HepG2 (cell line): ENCODE results near the gene FUT6. TPM values are rescaled to one million over a fixed set of nuclear protein-coding genes. Genes with fewer than 3 reads are reported as not detected.

ENCODE experiments used
- EED ChIP-seq: sonication (generic); formaldehyde crosslinking; IDR thresholded peaks from 2 replicates; pipeline ENCODE4 v1.5.0; 2020; ENCODE audit warnings: mild to moderate bottlenecking, missing genetic modification reagents
- ESRRA ChIP-seq: sonication (generic); formaldehyde crosslinking; IDR thresholded peaks from 2 replicates; pipeline ENCODE4 v1.5.1; 2020; ENCODE audit warnings: mild to moderate bottlenecking, low read depth, missing genetic modification reagents
- HNRNPK ChIP-seq: fragments of 200-400 bp; formaldehyde crosslinking; IDR thresholded peaks from 2 replicates; pipeline ENCODE4 v1.6.1; 2018; ENCODE audit warnings: low read length, low read depth, moderate library complexity, mild to moderate bottlenecking; ENCODE audit not compliant: poor library complexity, severe bottlenecking
- KDM3A ChIP-seq: IDR thresholded peaks from 2 replicates; pipeline ENCODE4 v1.6.1; 2018; ENCODE audit warnings: low read depth, missing compliant biosample characterization
- MAFF ChIP-seq: IDR thresholded peaks from 2 replicates; pipeline ENCODE4 v1.6.1; 2011; ENCODE audit warnings: low read depth, low read length, improper control_type of control experiment
- MED8 ChIP-seq: sonication (generic); formaldehyde crosslinking; IDR thresholded peaks from 2 replicates; pipeline ENCODE4 v1.8.1; 2023; ENCODE audit warnings: mild to moderate bottlenecking, missing genetic modification reagents; ENCODE audit not compliant: insufficient replicate concordance
- NONO ChIP-seq, 2 experiments: fragments of 450-650 bp in 1 of 2; sonication (generic) in 1 of 2; formaldehyde crosslinking in 1 of 2; IDR thresholded peaks in 1 of 2; conservative IDR thresholded peaks in 1 of 2; 2 replicates each; pipeline versions ENCODE4 v1.6.1 to v1.8.0; 2017 to 2022; ENCODE audit warnings: mild to moderate bottlenecking in 1 of 2, missing genetic modification reagents in 1 of 2, moderate library complexity in 1 of 2
- PLRG1 ChIP-seq: fragments of 450-650 bp; conservative IDR thresholded peaks from 2 replicates; pipeline ENCODE4 v1.6.1; 2016
- POLR2AphosphoS5 ChIP-seq: IDR thresholded peaks from 2 replicates; pipeline ENCODE4 v1.6.1; 2012; ENCODE audit warnings: low read depth, low read length
- PRDM4 ChIP-seq: sonication (generic); formaldehyde crosslinking; IDR thresholded peaks from 2 replicates; pipeline ENCODE4 v1.9.0; 2021; ENCODE audit warnings: missing genetic modification reagents, borderline replicate concordance
- REST ChIP-seq, 2 experiments: IDR thresholded peaks; 2 replicates each; pipeline ENCODE4 v1.6.1; 2011 to 2012; ENCODE audit warnings: low read length in 2 of 2, borderline replicate concordance in 1 of 2, low read depth in 1 of 2, mild to moderate bottlenecking in 1 of 2, moderate library complexity in 1 of 2
- TCF12 ChIP-seq, 2 experiments: fragments of 450-650 bp in 1 of 2; sonication (generic) in 1 of 2; formaldehyde crosslinking in 1 of 2; IDR thresholded peaks; 2 replicates each; pipeline versions ENCODE4 v1.6.1 to v1.8.0; 2017 to 2022; ENCODE audit warnings: antibody characterized with exemption in 1 of 2, mild to moderate bottlenecking in 1 of 2, missing genetic modification reagents in 1 of 2, moderate library complexity in 1 of 2
- TCF7L2 ChIP-seq: IDR thresholded peaks from 2 replicates; pipeline ENCODE4 v1.6.1; 2011; ENCODE audit warnings: mild to moderate bottlenecking, low read depth, low read length, moderate library complexity
- ZFP36 ChIP-seq: fragments of 150-350 bp; IDR thresholded peaks from 2 replicates; pipeline ENCODE4 v1.6.1; 2018; ENCODE audit warnings: borderline replicate concordance, low read length, low read depth; ENCODE audit not compliant: partially characterized antibody
- ZNF101 ChIP-seq: sonication (generic); formaldehyde crosslinking; IDR thresholded peaks from 2 replicates; pipeline ENCODE4 v1.4.0; 2020; ENCODE audit warnings: mild to moderate bottlenecking, low read depth, missing genetic modification reagents, borderline replicate concordance
- ZNF12 ChIP-seq: sonication (generic); formaldehyde crosslinking; IDR thresholded peaks from 2 replicates; pipeline ENCODE4 v1.5.0; 2020; ENCODE audit warnings: missing genetic modification reagents
- ZNF329 ChIP-seq: sonication (generic); formaldehyde crosslinking; IDR thresholded peaks from 2 replicates; pipeline ENCODE4 v1.9.0; 2021; ENCODE audit warnings: low read depth, mild to moderate bottlenecking, missing genetic modification reagents
- ZNF484 ChIP-seq: sonication (generic); formaldehyde crosslinking; IDR thresholded peaks from 2 replicates; pipeline ENCODE4 v1.5.1; 2020; ENCODE audit warnings: mild to moderate bottlenecking, low read depth, missing genetic modification reagents, borderline replicate concordance
- ZSCAN12 ChIP-seq: sonication (generic); formaldehyde crosslinking; IDR thresholded peaks from 2 replicates; pipeline ENCODE4 v1.9.0; 2021; ENCODE audit warnings: mild to moderate bottlenecking, missing genetic modification reagents
- polyA plus RNA-seq, 8 experiments: library from polyadenylated mRNA; depleted of rRNA in 3 of 8; stranded (reverse) in 7 of 8; unstranded in 1 of 8; fragments of >200 nt; fragmentation: Illumina TruSeq in 4 of 8; extraction: Trizol in 4 of 8; gene quantifications; 2 replicates each; pipeline versions ENCODE4 v1.2.1 to v1.2.3, GENCODE V29; 2011 to 2016; ENCODE audit warnings: low read depth in 4 of 8, missing spikeins in 1 of 8, mixed read lengths in 1 of 8; ENCODE audit not compliant: insufficient read depth in 1 of 8
- total RNA-seq, 5 experiments: library from RNA; depleted of rRNA; stranded (reverse); fragments of >200 nt; fragmentation: Illumina TruSeq; extraction: Trizol; gene quantifications; 2 replicates each; pipeline ENCODE4 v1.2.3, GENCODE V29; 2016; ENCODE audit warnings: low read depth in 1 of 5
- TF ChIP-seq, protein P1 (sequence below): sonication (generic); formaldehyde crosslinking; conservative IDR thresholded peaks from 2 replicates; pipeline ENCODE4 v1.8.0; 2022; ENCODE audit warnings: mild to moderate bottlenecking, moderate library complexity, missing genetic modification reagents

The FUT6 gene
- total and polyA plus RNA-seq, 2 of the 13 experiments (the other 11 are each of a cell fraction or from before 2014, with no cell fraction given): 8.2 to 27.7 TPM

GRCh38 chr19:5790559-5791520 lies 48.7 kb downstream of the FUT6 start, which contains the start of gene DUS3L (continued):
- no peak for TF ChIP-seq HNRNPK
- no peak; the same call in none of the 2 replicates for TF ChIP-seq POLR2AphosphoS5
- TF ChIP-seq PLRG1: no peak
- TF ChIP-seq ZFP36: no peak
- TF ChIP-seq TCF7L2: no peak
- peak; percentile 71; the same call in 1 of the 2 replicates for TF ChIP-seq ZNF101 (CRISPR knock-in tag)
- no peak for TF ChIP-seq ZSCAN12
- peak; percentile 45 for TF ChIP-seq MED8
- TF ChIP-seq ESRRA (CRISPR knock-in tag): no peak
- no peak for TF ChIP-seq REST (IDR thresholded peaks at IDR 0.05; ENCODE audit: borderline replicate concordance in 1 of 2, low read depth in 1 of 2, low read length in 2 of 2)
- TF ChIP-seq ZNF484 (CRISPR knock-in tag): no peak
- 0 out of 2 replicates have a peak, but pooled peaks have one; percentile 41 for TF ChIP-seq KDM3A
- TF ChIP-seq EED (CRISPR knock-in tag): peak; percentile 46; the same call in 1 of the 2 replicates
- no peak for TF ChIP-seq ZNF329
- no peak for TF ChIP-seq PRDM4 (CRISPR knock-in tag)
- no peak for TF ChIP-seq NONO (IDR thresholded peaks at IDR 0.05)
- peak; percentile 46; the same call in 1 of the 2 replicates for TF ChIP-seq NONO (CRISPR knock-in tag; conservative IDR thresholded peaks at IDR 0.05)
- TF ChIP-seq, protein P1, sequence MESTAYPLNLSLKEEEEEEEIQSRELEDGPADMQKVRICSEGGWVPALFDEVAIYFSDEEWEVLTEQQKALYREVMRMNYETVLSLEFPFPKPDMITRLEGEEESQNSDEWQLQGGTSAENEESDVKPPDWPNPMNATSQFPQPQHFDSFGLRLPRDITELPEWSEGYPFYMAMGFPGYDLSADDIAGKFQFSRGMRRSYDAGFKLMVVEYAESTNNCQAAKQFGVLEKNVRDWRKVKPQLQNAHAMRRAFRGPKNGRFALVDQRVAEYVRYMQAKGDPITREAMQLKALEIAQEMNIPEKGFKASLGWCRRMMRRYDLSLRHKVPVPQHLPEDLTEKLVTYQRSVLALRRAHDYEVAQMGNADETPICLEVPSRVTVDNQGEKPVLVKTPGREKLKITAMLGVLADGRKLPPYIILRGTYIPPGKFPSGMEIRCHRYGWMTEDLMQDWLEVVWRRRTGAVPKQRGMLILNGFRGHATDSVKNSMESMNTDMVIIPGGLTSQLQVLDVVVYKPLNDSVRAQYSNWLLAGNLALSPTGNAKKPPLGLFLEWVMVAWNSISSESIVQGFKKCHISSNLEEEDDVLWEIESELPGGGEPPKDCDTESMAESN (CRISPR knock-in tag): peak; percentile 97
- no peak for TF ChIP-seq TCF12 (IDR thresholded peaks at IDR 0.05)
- no peak for TF ChIP-seq TCF12 (CRISPR knock-in tag; IDR thresholded peaks at IDR 0.05)
- no peak for TF ChIP-seq ZNF12
- TF ChIP-seq MAFF: no peak
